AG20443 (cell line): Measurements from ENCODE around the gene NOX5.

ENCODE experiments used
- DNase-seq: peaks from one replicate; pipeline ENCODE4 v3.0.0; 2012; ENCODE audit warnings: low spot score, mixed read lengths

NOX5 gene

DNA sequence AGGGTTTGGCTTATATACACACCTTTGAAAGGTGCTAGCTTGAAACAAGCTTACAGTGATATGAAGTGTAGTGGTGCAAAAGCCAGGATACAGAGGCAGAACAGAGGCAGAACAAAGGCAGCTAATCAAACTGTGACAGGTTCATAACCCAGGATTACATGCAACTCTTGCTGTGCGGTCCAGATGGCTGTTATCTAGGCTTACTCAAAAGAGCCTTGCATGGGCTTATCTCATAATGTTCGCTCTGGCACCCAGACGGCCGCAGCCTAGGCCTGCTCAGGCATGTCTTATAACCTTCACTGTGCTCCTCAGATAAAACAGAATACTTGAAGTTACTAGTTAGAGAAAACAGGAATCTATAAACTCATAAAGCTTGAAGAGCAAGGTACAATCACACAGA, 22.8 kb upstream of the NOX5 start:
- DNase-seq, result no peak

- DNase-seq, result no peak
Measured at GRCh38 chr15:68992696-68993095, 21.8 kb upstream of the NOX5 start.

GRCh38 chr15:68993276-68993675, 21.2 kb upstream of the NOX5 start:
- DNase-seq, result no peak

- peak; percentile 71 for DNase-seq
Measured at GRCh38 chr15:68994149-68994548, 20.3 kb upstream of the NOX5 start.

DNA sequence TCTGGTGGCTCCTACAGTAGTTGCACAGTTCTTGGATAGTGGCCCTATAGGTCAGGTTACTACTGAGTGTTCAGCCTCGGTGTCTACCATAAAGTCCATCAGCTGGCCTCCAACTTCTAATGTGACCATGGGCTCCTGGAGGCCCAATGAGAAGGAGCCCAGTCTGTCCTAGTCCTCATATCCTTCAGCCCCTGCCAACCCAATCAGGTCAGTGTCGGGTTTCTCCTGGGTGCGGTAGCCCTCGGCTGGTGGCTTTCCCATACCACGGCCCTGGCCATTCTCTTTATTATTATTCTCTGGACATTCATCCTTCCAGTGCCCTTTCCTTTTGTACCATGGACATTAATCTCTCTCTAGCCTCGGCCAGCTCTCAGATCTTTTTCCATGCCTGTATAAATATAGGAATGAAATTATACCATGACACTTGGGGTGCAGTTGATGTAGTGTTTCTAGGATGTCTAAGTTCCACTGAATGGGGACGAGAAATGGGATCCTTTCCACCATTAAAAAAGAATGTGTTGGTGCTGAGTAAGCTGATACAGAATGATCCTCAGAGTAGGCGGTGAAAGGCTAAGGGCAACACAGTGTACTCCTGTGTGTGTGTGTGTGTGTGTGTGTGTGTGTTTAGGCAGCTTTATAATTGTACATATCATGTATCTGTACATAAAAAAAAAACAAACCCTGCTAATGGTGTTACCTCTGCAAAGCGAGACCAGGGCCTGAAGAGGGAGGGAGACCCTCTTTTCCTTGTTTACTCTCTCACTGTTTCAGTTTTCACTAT, 19.3 kb upstream of the NOX5 start:
- DNase-seq, result no peak

GRCh38 chr15:68997050-68997449, 17.4 kb upstream of the NOX5 start:
- DNase-seq, result no peak

DNA sequence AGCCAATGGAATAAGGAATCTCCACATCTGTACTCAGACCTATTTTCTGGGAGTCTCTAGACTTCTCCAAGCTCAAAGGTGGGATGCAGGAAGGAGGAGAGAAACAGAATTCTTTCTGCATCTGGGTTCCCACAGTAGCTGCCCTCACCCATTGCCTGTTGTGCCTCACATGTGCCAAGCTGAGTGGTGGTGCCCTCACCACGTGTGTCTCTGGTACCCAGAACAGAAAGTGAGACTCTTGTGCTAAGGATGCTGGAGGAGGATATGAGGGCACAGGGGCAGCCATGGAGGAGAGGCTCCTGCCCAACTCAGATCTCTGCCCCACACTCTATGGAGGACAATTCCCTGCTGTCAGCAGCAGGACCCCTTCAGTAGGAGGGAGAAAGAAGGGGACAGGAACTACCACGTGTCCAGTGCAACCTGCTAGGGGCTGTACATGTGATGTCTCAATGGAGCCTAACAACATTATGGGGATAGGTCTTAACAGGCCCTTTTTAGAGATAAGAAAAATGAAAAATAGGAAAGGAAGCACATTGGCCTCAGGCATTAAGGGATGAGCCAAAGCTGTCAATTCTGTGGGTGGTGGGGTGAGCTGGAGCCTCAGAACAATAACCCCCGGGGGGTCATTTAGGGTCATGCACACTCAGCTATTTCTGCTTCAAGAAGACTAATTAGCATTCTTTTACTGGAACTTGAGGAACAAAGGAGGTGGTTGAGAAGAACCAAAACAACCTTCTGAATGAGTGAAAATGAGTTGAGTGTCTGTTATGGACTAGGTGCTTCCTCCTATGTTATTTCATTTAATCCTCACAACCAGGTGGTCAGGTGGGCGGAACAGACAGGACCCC, 16.3 kb upstream of the NOX5 start:
- DNase-seq, result no peak

- DNase-seq, result no peak
Measured at GRCh38 chr15:68999091-68999490, 15.4 kb upstream of the NOX5 start.

DNA sequence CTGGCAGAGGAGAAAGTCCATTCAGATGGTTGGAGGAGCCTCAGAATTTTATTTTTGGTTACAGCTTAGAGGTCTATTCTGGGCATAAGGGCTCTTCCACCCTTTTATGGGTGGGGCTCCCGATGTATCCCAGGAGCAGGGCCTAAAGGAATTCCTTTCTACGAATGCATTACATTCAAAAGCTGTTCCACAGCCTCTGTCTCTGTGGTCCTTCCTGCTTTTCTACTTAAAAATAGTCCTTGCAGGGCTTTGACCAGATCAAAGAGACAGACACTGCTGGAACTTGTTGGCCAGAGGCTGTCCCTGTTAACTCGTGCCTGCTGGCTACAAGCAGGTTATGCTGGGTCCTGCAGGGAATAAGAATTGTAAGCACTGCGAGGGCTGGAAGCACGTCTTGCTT, 14.4 kb upstream of the NOX5 start:
- DNase-seq, result no peak

GRCh38 chr15:69000725-69001503, 13.6 kb upstream of the NOX5 start:
- DNase-seq, result no peak

DNA sequence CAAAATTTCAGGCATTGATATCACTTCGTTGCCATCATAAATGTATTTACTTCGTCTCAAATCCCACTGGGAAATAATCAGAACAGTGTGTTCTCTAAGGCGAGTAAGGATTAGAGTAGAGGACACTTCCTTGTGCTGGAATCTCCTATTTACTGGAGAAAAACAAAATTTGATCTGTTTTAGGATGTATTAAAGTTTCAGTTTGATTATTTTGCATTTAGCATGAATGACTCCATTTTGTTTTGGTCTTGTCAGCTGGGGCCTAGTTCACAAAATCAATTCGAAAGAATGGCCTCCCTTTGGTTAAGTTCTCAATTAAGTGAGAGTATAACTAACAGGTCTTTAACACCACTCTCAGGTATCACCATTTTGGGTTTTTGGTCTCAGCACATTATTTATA, 11.7 kb upstream of the NOX5 start:
- no peak for DNase-seq

DNA sequence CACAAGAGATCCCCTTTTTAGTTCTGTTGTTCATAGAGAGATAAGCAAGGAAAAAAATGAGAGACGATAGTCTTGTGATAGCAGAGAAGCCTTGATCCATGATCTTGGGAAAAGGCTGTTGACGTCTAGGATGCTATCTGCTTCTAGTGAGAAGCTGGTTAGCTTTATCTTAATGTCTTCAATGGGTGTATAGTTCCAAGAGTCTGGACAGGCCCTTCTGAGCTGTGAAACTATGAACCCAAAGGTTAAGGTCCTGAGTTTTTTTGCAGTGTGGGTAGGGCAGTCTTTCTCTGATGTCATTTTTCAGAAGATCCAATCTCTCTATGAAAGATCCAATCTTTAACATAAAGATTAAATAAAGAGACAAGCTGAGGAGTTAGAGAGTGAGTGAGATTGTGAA, 10.5 kb upstream of the NOX5 start:
- no peak for DNase-seq

- no peak for DNase-seq
Measured at GRCh38 chr15:69008056-69008455, 6.4 kb upstream of the NOX5 start.

- no peak for DNase-seq
Measured at GRCh38 chr15:69009341-69009740, 5.2 kb upstream of the NOX5 start.

DNA sequence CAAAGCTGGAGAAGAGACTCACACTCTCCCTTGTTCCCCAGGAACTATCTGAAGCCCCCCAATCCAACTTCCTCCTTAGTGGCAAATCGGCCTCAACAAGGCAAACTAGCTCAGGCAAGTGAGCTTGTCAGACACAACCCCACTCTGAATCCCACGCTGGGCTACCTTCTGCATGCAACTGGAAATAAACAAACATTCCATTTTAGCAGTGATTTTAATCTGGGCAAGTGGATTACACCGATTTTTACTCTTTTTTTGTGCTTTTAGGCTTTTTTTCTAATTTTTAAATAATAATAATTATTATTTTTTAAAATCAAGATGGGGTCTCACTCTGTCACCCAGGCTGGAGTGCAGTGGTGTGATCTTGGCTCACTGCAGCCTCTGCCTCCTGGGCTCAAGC, 2.9 kb upstream of the NOX5 start:
- DNase-seq, result no peak

DNA sequence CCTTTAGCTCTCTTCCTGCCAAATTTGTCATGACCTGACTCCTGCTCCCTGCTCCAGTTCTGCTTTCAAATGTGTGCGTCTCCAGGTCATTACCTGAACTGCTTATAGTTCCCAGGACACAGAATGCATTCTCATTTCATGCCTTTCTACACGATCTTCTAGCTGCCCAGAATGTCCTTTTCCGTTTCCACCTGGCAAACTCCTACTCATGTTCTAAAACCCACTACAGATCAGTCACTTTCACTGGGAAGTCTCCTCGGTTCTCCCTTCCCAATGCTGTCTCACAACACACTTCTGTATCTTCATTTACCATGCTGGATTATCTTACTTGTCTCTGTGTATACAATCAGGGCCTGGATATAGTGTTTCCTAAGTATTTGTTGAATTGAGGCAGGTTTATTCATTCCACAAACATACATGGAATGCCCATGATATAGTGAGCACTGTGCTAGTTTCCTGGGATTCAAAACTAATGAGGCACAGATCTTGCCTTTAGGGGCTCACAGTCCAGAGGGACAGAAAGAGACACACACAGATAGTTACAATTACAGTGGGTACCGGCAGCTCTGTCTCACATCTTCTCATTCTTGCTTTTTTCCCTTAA, 1.6 kb upstream of the NOX5 start:
- no peak for DNase-seq

GRCh38 chr15:69013726-69014406, 629 bp upstream of the NOX5 start:
- DNase-seq, result no peak

DNA sequence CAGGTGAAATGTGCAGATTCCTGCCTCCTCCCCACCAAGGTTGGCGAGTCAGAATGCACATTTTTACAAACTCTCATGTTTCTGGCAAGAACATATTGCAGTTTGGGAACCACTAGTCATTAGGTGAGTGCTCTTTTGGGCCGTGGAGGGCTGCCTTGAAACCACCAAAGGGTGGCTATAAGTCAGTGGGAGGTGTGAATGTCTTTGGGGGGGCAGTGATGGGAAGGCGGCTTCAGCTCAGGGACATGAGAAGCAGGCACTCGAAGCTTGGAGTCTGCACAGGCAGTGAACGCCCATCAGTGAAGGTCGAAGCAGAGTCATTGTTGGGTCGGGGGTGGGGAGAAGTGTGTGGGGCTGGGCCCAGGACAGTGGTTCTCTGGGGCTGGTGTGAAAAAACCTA, 1.1 kb downstream of the NOX5 start:
- peak; percentile 4 for DNase-seq

GRCh38 chr15:69016021-69016595, 1.6 kb downstream of the NOX5 start:
- peak; percentile 2 for DNase-seq

GRCh38 chr15:69017978-69018377, 3.5 kb downstream of the NOX5 start:
- no peak for DNase-seq

GRCh38 chr15:69018951-69019350, 4.5 kb downstream of the NOX5 start:
- no peak for DNase-seq
